HG03469 (cell line): ENCODE measurements around the gene SH2D5.
"Not testable (repeated sequence)": the region's sequence is repeated elsewhere in the genome, so short reads cannot be mapped to it uniquely, and the experiment has no call there.

Source experiments
- ATAC-seq: cut with Tn5 transposase; IDR thresholded peaks from one replicate; pipeline ENCODE4 v1.9.1; 2021; ENCODE audit warnings: mild to moderate bottlenecking, moderate library complexity, moderate number of reproducible peaks; ENCODE audit not compliant: unreplicated experiment

The SH2D5 gene

DNA sequence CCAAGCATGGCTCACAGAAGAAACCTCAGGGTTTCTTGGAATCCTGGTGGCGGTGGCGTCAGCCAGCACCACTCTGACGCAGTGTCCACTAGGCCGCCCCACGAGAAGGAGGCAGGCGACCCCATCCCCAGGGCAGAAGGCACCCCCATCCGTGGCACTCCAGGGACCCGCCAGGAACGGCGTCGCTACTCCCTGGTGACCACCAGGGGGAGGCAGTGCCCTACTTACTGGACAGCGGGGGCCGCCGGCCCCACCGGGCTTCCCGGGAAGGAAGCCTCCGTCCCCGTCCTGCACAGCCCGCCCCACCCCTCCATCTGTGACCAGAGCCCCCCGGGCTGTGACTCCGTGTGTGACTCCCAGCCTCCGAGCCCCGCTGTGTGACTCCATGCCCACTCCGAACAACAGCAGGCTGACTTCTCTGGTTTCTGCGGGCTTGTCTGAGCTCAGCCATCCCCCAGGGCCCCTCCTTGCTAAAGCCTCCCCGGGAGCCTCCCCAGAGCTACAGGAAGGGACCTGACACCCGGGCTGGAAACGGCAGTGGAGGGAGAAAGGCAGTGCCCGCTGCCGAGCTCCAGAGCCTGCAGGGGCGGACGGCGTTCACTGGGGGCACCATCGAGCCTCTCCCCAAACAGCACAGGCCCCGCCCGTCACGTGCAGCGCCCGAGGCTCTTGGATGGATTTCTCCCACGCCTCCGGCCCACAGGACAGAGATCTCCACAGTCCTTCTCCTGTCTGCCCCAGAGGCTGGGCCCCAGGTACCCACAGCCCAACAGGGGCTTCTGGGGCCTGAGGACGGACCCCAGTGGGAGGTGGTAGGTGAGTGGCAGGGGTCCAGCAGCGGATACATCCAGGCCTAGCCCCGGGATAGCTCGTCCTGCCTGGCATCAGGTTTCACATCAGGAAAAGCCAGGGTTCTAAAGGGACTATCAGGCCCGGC is 35.8 kb downstream of the SH2D5 start:
- no peak for ATAC-seq

- ATAC-seq: no peak
These were observed 37.0 kb downstream of the SH2D5 start for GRCh38 chr1:20695515-20695914.

- no peak for ATAC-seq
These were observed 38.9 kb downstream of the SH2D5 start for GRCh38 chr1:20693623-20694022.

DNA sequence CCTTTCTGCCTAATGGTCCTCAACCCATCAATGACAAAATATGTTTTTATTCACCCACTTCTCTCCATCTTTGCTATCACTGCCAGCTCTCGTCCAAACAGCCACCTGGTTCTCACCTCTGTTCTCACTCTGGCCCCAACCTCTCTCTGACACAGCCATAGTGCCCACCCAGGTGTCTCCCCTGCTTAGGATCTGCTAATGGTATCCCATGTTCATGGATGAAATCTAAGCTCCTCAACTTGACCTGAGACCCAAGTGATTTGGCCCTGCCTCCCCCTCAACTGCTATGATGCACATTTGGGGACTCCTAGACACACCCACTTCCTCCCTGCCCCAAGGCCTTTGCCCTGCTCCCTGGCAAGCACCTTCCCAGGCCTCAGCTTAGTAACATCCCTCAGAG is 40.6 kb downstream of the SH2D5 start:
- ATAC-seq: no peak

DNA sequence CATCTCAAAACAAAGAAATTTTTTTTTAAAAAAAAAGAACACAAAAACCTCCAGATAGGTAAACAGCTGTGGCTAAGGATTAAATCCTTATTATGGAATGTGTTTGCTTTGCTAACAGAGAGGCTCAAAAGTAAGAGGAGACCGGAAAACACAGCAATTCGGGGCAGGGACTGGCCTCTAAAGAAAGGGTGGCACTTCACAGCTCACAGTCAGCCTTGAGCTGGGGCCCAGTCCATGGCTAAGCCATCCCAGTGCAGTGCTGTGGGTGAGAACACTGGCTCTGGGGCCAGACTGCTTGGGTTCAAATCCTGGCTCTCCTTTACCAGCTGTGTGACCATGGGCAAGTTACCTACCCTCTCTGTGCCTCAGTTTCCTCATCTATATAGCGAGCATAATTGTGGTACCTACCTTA is 42.9 kb downstream of the SH2D5 start:
- ATAC-seq: no peak

- no peak for ATAC-seq
These were observed 45.4 kb downstream of the SH2D5 start for GRCh38 chr1:20686883-20687725.

- ATAC-seq: no peak
These were observed 46.8 kb downstream of the SH2D5 start for GRCh38 chr1:20685741-20686140.

GRCh38 chr1:20685099-20685662 is 47.3 kb downstream of the SH2D5 start:
- no peak for ATAC-seq

- ATAC-seq: no peak
These were observed 47.9 kb downstream of the SH2D5 start for GRCh38 chr1:20684651-20685050.

- no peak for ATAC-seq
These were observed 48.4 kb downstream of the SH2D5 start for GRCh38 chr1:20684050-20684620.

- no peak for ATAC-seq
These were observed 48.9 kb downstream of the SH2D5 start for GRCh38 chr1:20683614-20684013.

DNA sequence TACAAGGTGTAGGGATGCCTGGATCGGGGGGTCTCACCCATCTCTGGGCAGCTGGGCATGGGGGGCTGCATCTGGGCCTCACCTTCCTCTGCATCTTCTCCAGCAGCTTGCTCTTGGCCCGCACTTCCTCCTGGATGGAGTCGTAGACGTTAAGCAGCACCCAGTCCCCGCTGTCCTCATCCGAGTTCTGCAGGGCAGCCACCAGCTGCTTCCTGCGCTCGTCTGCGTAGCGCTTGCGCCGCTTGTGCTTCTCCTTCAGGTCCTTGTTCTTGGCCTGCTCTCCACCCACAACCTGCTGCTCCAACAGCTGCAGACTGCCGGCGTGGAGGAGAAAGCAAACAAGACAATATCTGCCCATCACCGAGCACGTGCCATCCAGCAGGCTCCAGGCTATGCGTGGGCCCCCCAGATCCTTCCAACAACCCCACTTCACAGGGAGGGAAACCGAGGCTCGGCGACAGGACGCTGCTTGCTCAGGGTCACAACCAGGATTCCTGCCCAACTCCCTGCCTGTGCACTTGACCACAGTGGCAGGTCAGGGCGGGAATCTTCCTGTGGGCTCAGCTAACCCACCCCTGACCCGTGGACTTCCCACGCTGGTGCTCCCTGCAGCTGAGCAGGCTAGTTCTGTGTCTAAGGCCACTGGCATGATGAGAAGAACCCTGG is 49.8 kb downstream of the SH2D5 start:
- ATAC-seq: no peak

DNA sequence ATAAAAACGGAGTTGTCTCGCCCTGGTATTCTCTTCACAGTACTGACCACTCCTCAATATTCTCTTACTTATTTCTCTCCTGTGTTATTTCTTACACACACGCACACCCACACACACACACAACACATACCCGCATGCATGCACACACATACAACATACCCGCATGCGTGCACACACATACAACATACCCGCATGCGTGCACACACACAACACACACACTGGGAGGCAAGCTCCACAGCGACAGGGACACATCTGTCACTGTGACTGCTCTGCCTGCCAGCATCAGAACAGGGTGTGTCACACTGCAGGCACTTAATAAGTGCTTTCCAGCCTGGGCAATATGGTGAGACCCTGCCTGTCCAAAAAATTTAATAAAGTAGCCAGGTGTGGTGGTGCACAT is 50.5 kb downstream of the SH2D5 start:
- ATAC-seq: no peak

DNA sequence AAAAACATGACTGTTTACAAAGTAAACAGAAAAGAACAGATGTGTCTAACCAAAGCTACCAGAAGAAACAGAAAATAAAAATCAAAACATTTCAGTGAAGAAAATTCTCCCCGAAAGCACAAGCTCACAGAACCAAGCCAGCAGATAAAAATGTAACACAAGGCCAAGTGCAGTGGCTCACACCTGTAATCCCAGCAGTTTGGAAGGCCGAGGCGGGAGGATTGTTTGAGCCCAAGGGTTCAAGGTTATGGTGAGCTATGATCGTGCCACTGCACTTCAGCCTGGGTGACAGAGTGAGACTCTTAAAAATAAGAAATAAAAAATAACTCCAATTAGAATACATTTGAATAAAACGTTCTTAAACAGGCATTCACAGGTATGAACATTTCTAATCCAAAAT is 52.2 kb downstream of the SH2D5 start:
- ATAC-seq: no peak

DNA sequence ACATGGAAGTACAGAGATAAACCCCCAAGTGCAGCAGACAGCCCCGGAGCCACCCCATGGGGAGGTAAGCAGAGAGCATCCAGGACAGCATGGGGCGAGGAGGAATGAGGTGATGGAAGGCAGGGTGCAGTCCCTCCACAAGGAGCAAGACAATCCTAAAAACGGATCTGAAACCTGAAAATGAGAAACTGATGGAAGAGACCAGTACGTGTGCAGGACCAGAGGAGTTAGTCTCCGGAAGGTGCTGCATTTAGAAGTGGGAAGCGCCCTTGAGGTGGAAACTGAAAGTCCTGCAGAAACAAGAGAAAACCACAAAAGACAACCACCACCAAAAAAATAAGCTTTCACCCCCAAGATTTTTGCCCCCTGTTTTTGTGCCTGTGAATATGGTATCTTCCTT is 53.9 kb downstream of the SH2D5 start:
- no peak for ATAC-seq

DNA sequence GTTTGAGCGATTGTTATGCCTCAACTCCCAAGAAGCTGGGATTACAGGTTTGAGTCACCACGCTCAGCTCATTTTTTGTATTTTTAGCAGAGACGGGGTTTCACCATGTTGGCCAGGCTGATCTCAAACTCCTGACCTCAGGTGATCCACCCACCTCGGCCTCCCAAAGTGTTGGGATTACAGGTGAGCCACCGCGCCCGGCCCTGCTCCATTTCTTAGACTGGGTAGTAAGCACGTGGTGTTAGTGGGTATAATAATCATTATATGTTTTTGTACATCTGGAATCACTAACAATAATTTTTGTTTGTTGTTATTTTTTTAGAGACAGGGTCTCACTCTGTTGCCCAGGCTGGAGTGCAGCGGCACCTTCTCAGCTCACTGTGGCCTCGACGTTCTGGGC is 58.9 kb downstream of the SH2D5 start:
- ATAC-seq: not testable (repeated sequence)

DNA sequence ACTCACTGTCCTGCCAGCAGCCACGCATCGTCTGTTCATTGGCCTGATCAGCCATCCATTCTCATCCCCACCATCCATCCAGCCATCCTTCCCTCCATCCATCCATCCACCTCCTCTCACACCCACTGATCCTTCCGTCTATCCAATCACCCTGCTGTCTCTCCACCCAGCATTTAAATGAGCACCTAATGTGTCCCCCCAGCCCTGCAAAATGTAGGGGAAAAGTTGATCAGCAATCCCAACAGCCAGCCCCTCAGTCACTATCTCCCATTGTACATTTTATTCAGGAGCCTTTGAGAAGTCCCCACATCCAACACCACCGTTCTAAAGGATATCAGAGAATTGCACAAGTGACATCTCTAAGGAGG is 60.3 kb downstream of the SH2D5 start:
- ATAC-seq: no peak

DNA sequence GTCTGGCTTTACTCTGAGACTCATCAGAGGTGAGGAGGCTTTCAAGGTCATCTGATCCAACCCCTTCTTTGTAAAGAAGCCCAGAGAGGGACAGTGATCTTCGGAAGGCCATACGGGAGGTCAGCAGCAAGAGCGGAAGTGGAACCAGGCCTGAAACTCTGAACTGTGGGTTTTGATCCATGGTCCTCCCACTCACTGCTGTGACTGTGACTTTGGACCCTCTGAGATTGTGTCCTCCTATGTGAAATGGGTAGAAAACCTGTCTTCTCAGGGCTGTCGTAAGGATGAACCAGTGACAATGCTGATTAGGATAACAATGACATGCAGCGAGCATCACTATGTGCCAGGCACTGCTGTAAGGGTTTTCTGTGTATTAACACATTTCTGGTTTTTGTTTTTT is 61.6 kb downstream of the SH2D5 start:
- no peak for ATAC-seq
